Endothelial cell of umbilical vein (primary cell): ENCODE results near the gene MEGF11. TPM values are rescaled to one million over a fixed set of nuclear protein-coding genes. Genes with fewer than 3 reads are reported as not detected.

Source experiments
- BruUV-seq: library from RNA; stranded (reverse); fragments of 400-500 nt; replicated peaks from 2 replicates; lab custom pipeline; 2021; lab: Mats Ljungman, UMichigan
- CTCF ChIA-PET: fragments of 300-600, 350-600 bp; sonication (Branson Sonifier 250); formaldehyde crosslinking; loops from one replicate; lab custom pipeline; 2021; ENCODE audit warnings: antibody characterized with exemption, inconsistent platforms; lab: Charles Lee
- POLR2A ChIA-PET: fragments of 300-600, 350-600 bp; sonication (Branson Sonifier 250); formaldehyde crosslinking; loops from one replicate; lab custom pipeline; 2021; ENCODE audit warnings: antibody characterized with exemption, inconsistent platforms; lab: Charles Lee
- DNase-seq: peaks from one replicate; pipeline ENCODE4 v3.0.0-alpha.2; 2011; ENCODE audit warnings: low read depth, low spot score
- FAIRE-seq: peaks from 2 replicates; lab custom pipeline; 2011; peaks lifted over from hg19 to GRCh38; lab: Jason Lieb, UNC
- H2AFZ ChIP-seq: 2 replicates; pipeline ENCODE4 v1.6.0; 2012; ENCODE audit warnings: low read depth, low read length, control low read depth, inconsistent platforms
- H3K27ac ChIP-seq: 2 replicates; pipeline ENCODE4 v1.5.1; 2011; ENCODE audit warnings: low read depth, mild to moderate bottlenecking, control low read depth, low read length, moderate library complexity; ENCODE audit not compliant: insufficient read depth
- H3K27me3 ChIP-seq, 2 experiments: 2 replicates each; pipeline versions ENCODE4 v1.6.0 to v1.6.1; 2011; ENCODE audit warnings: low read length in 2 of 2, mixed read lengths in 1 of 2; ENCODE audit not compliant: control insufficient read depth in 2 of 2, insufficient read depth in 2 of 2
- H3K36me3 ChIP-seq, 2 experiments: 2 replicates in 1 of 2; 3 replicates in 1 of 2; pipeline ENCODE4 v1.5.1; 2011; ENCODE audit warnings: low read length in 2 of 2, mild to moderate bottlenecking in 1 of 2, moderate library complexity in 1 of 2; ENCODE audit not compliant: control insufficient read depth in 2 of 2, insufficient read depth in 2 of 2; ENCODE audit errors: extremely low read depth in 1 of 2
- H3K4me1 ChIP-seq: 3 replicates; pipeline ENCODE4 v1.5.1; 2011; ENCODE audit warnings: mild to moderate bottlenecking, low read length; ENCODE audit not compliant: control insufficient read depth, insufficient read depth; ENCODE audit errors: extremely low read depth
- H3K4me2 ChIP-seq: 2 replicates; pipeline ENCODE4 v1.6.1; 2011; ENCODE audit warnings: low read length, control low read depth, mixed read lengths; ENCODE audit not compliant: insufficient read depth
- H3K4me3 ChIP-seq, 3 experiments: fragments of 200-600 bp in 1 of 3; sonication (generic), shearing (Covaris generic) in 1 of 3; replicated peaks in 1 of 3; 2 replicates each; pipeline ENCODE4 v1.5.1; 2011 to 2016; ENCODE audit warnings: control low read depth in 3 of 3, low read length in 3 of 3, mild to moderate bottlenecking in 2 of 3, inconsistent platforms in 1 of 3, low read depth in 1 of 3, moderate library complexity in 1 of 3; ENCODE audit not compliant: insufficient read depth in 1 of 3
- H3K79me2 ChIP-seq: 2 replicates; pipeline ENCODE4 v1.6.0; 2012; ENCODE audit warnings: low read length, inconsistent platforms; ENCODE audit not compliant: control insufficient read depth, insufficient read depth
- H3K9ac ChIP-seq: replicated peaks from 2 replicates; pipeline ENCODE3; 2011; ENCODE audit warnings: low read length, control low read depth; ENCODE audit not compliant: insufficient read depth; ENCODE audit errors: extremely low read depth
- H3K9me1 ChIP-seq: replicated peaks from 3 replicates; pipeline ENCODE4 v1.6.0; 2011; ENCODE audit warnings: mild to moderate bottlenecking, low read length; ENCODE audit not compliant: control insufficient read depth, insufficient read depth; ENCODE audit errors: extremely low read depth
- H3K9me3 ChIP-seq: replicated peaks from 2 replicates; pipeline ENCODE4 v1.5.1; 2012; ENCODE audit warnings: low read length, inconsistent platforms; ENCODE audit not compliant: control insufficient read depth, insufficient read depth
- H4K20me1 ChIP-seq: replicated peaks from 2 replicates; pipeline ENCODE3; 2011; ENCODE audit warnings: mild to moderate bottlenecking, low read length; ENCODE audit not compliant: control insufficient read depth, insufficient read depth; ENCODE audit errors: extremely low read depth
- EZH2 ChIP-seq: IDR thresholded peaks from 2 replicates; pipeline ENCODE4 v1.6.1; 2012; ENCODE audit warnings: borderline replicate concordance, low read depth, mild to moderate bottlenecking, moderate library complexity, low read length, inconsistent platforms; ENCODE audit not compliant: severe bottlenecking
- FOS ChIP-seq: IDR thresholded peaks from 2 replicates; pipeline ENCODE4 v1.6.1; 2011; ENCODE audit warnings: mild to moderate bottlenecking, low read length, moderate library complexity, borderline replicate concordance; ENCODE audit not compliant: insufficient read depth
- GATA2 ChIP-seq: IDR thresholded peaks from 2 replicates; pipeline ENCODE4 v1.7.0; 2011; ENCODE audit warnings: low read depth, mild to moderate bottlenecking, moderate library complexity, mixed read lengths, low read length; ENCODE audit not compliant: insufficient read length, insufficient read depth
- JUN ChIP-seq: IDR thresholded peaks from 2 replicates; pipeline ENCODE4 v1.6.1; 2011; ENCODE audit warnings: borderline replicate concordance, low read depth; ENCODE audit not compliant: insufficient read length, insufficient read depth
- MYC ChIP-seq: IDR thresholded peaks from one replicate; pipeline ENCODE4 v1.6.1; 2011; ENCODE audit warnings: mild to moderate bottlenecking, low read depth, low read length
- POLR2A ChIP-seq: IDR thresholded peaks from 2 replicates; pipeline ENCODE4 v1.6.1; 2012; ENCODE audit warnings: low read depth, mild to moderate bottlenecking, control low read depth, low read length
- POLR2AphosphoS5 ChIP-seq: IDR thresholded peaks from 2 replicates; pipeline ENCODE4 v1.6.1; 2012; ENCODE audit warnings: low read depth, mild to moderate bottlenecking, control low read depth, low read length, moderate library complexity; ENCODE audit not compliant: insufficient read depth
- dilution Hi-C: fragments of 300-500 bp; cut with MboI; formaldehyde crosslinking; loops from one replicate; pipeline ENCODE4 v1.15.0; 2019; ENCODE audit warnings: low sequenced_read_pairs; ENCODE audit not compliant: extremely low pct_ligation_motif_present
- intact Hi-C: fragments of 100-400 bp; cut with micrococcal nuclease; formaldehyde crosslinking; loops from one replicate; pipeline ENCODE4 v1.10.0; 2022
- polyA plus RNA-seq, 4 experiments: library from polyadenylated mRNA; depleted of rRNA in 3 of 4; stranded (reverse) in 3 of 4; unstranded in 1 of 4; fragments of >200 nt; gene quantifications; 2 replicates each; pipeline versions ENCODE4 v1.2.1 to v1.2.3, GENCODE V29; 2011 to 2012; ENCODE audit warnings: missing spikeins in 1 of 4
- total RNA-seq: library from RNA; stranded (reverse); gene quantifications from 2 replicates; pipeline ENCODE4 v1.2.3, GENCODE V29; 2021
- TF ChIP-seq, protein P1 (sequence below): IDR thresholded peaks from 2 replicates; pipeline ENCODE4 v1.6.1; 2011; ENCODE audit not compliant: insufficient read depth, insufficient read length
- TF ChIP-seq, protein P2 (sequence below), 2 donors: IDR thresholded peaks; 1 replicate in 1 of 2; 2 replicates in 1 of 2; pipeline ENCODE4 v1.5.1; 2011; ENCODE audit warnings: low read length in 2 of 2, mild to moderate bottlenecking in 2 of 2, moderate library complexity in 2 of 2, control low read depth in 1 of 2, inconsistent platforms in 1 of 2, low read depth in 1 of 2; ENCODE audit not compliant: insufficient read depth in 1 of 2; ENCODE audit errors: extremely low read depth in 1 of 2

MEGF11 gene
- total and polyA plus RNA-seq, 2 donors (not counting 3 experiments of a cell fraction or from before 2014, with no cell fraction given), result not detected

DNA sequence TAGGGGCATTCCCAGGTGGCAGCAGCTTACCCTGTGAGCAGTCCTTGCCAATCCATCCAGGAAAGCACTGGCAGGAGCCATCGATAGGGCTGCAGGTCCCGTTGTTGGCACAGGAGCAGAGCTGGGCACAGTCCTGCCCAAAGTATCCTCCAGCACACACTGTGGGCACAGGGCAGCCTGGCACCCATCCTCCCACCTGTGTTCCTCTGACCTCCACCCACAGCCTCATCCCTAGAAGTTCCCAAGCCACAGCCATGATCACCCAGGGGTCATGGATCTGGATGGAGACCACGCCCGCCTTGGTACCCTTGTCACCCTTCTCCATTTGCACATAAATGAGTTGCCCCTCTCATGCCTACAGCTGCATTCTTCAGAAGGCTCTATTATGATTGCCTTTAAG lies 335.6 kb downstream of the MEGF11 start:
- dilution Hi-C loops (no loop called here), intact Hi-C loops (loop anchor here (2.0 to 10.0 kb wide), 2 partner anchors 273 to 367 kb away; no protein-coding TSS in a partner anchor)
- ChIA-PET POLR2A (no interaction called here), CTCF (interaction anchor here (0.9 kb wide), 2 partner anchors 16 to 274 kb away, joined by 3 to 6 read pairs; no protein-coding TSS in a partner anchor)
- Histone ChIP-seq H3K9me3 (no peaks in the 10 kb centered on the region), H3K27ac (no peak overlapping the region), H4K20me1 (no peaks in the 10 kb centered on the region), H3K79me2 (no peaks in the 10 kb centered on the region), H3K4me3 (no peak overlapping the region), H3K4me2 (no peak overlapping the region), H3K36me3 (no peaks in the 10 kb centered on the region), H2AFZ (no peak overlapping the region), H3K9me1 (no peaks in the 10 kb centered on the region), H3K4me1 (no peaks in the 10 kb centered on the region), H3K9ac (no peak overlapping the region), H3K27me3 (no peaks in the 10 kb centered on the region)
- TF ChIP-seq MYC (no peak), POLR2AphosphoS5 (no peak), POLR2A (no peak)
- TF ChIP-seq, protein P1, sequence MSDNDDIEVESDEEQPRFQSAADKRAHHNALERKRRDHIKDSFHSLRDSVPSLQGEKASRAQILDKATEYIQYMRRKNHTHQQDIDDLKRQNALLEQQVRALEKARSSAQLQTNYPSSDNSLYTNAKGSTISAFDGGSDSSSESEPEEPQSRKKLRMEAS, result no peak
- TF ChIP-seq, protein P2, sequence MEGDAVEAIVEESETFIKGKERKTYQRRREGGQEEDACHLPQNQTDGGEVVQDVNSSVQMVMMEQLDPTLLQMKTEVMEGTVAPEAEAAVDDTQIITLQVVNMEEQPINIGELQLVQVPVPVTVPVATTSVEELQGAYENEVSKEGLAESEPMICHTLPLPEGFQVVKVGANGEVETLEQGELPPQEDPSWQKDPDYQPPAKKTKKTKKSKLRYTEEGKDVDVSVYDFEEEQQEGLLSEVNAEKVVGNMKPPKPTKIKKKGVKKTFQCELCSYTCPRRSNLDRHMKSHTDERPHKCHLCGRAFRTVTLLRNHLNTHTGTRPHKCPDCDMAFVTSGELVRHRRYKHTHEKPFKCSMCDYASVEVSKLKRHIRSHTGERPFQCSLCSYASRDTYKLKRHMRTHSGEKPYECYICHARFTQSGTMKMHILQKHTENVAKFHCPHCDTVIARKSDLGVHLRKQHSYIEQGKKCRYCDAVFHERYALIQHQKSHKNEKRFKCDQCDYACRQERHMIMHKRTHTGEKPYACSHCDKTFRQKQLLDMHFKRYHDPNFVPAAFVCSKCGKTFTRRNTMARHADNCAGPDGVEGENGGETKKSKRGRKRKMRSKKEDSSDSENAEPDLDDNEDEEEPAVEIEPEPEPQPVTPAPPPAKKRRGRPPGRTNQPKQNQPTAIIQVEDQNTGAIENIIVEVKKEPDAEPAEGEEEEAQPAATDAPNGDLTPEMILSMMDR (IDR thresholded peaks at IDR 0.05; ENCODE audit: extremely low read depth in 1 of 2, insufficient read depth in 1 of 2, low read depth in 1 of 2, low read length in 2 of 2), result no peak
- no TSS peak for BruUV-seq
- DNase-seq, result no peak
- no peak for FAIRE-seq

DNA sequence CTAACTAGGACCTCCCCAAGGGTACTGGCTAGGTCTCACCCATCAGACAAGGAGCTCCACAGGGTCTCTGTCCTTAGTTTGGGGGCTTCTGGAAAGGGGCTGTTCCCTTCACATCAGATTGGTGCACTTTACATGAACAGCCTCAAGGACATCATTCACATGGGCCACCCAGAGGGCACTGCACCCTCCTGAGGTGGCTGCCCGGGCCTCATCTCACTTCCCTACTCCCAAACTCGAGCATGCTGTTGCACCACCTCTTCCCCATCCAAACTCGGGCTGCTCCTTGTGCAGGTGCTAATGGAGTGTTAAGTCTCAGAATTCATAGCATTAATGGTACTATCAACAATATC lies 336.2 kb downstream of the MEGF11 start:
- TF ChIP-seq EZH2 (no peak), GATA2 (no peak), FOS (no peak), POLR2AphosphoS5 (no peak), POLR2A (no peak), JUN (no peak), MYC (no peak)
- TF ChIP-seq, protein P2 (IDR thresholded peaks at IDR 0.05; ENCODE audit: extremely low read depth in 1 of 2, insufficient read depth in 1 of 2, low read depth in 1 of 2, low read length in 2 of 2), result no peak
- TF ChIP-seq, protein P1, result no peak
- Histone ChIP-seq H3K27ac (no peak overlapping the region), H4K20me1 (no peaks in the 10 kb centered on the region), H3K4me2 (no peak overlapping the region), H3K9me1 (no peaks in the 10 kb centered on the region), H3K4me1 (no peaks in the 10 kb centered on the region), H3K79me2 (no peaks in the 10 kb centered on the region), H3K9me3 (no peaks in the 10 kb centered on the region), H2AFZ (no peak overlapping the region), H3K4me3 (no peak overlapping the region), H3K9ac (no peak overlapping the region), H3K27me3 (no peaks in the 10 kb centered on the region), H3K36me3 (no peaks in the 10 kb centered on the region)
- FAIRE-seq (no peak), DNase-seq (no peak)
- POLR2A ChIA-PET, result no interaction called here
- dilution Hi-C loops, result no loop called here
- intact Hi-C loops, result loop anchor here (2.0 to 10.0 kb wide), 2 partner anchors 273 to 367 kb away; no protein-coding TSS in a partner anchor
- CTCF ChIA-PET, result interaction anchor here (0.9 to 2.2 kb wide), 3 partner anchors 15 to 275 kb away, joined by 3 to 6 read pairs (median 5); no protein-coding TSS in a partner anchor
- no TSS peak for BruUV-seq
